ENCODE data around the gene DIP2C. TPM values are rescaled to one million over a fixed set of nuclear protein-coding genes. Genes with fewer than 3 reads are reported as not detected.

DIP2C gene
- total and polyA plus RNA-seq, 2 donors (not counting 1 experiment from before 2014, with no cell fraction given), result 1.3 to 1.9 TPM

- Mint-ChIP-seq H3K27me3 (peaks cover 6% of the 10 kb centered on the region), H3K27ac (peak overlapping the region; percentile 20), H3K4me3 (no peak overlapping the region), H3K4me1 (peaks cover 26% of the 10 kb centered on the region), H3K9me3 (ENCODE audit: insufficient read depth) (no peaks in the 10 kb centered on the region)
- CTCF ChIA-PET, result no interaction called here
- Histone ChIP-seq H2AFZ (ENCODE audit: insufficient read depth, low read depth, low read length, poor library complexity, severe bottlenecking) (no peak overlapping the region), H3K4me1 (ENCODE audit: control insufficient read depth in 2 of 2, insufficient read depth in 2 of 2, low read length in 2 of 2) (peaks cover 5 to 20% of the 10 kb centered on the region in 2 donors), H3K4me3 (ENCODE audit: control extremely low read depth in 1 of 5, extremely low read depth in 1 of 5, insufficient read depth in 1 of 5, low read depth in 2 of 5, low read length in 4 of 5) (no peak overlapping the region), H3K4me2 (replicated peaks; ENCODE audit: low read depth, low read length, poor library complexity, severe bottlenecking) (no peak overlapping the region), H3K36me3 (replicated peaks in 1 of 2; ENCODE audit: control extremely low read depth in 1 of 2, control insufficient read depth in 1 of 2, extremely low read depth in 1 of 2, insufficient read depth in 2 of 2, low read length in 1 of 2) (peaks cover 0 to 4% of the 10 kb centered on the region in 2 experiments), H3K9ac (ENCODE audit: low read length) (no peak overlapping the region), H3K79me2 (ENCODE audit: control insufficient read depth, insufficient read depth, low read length) (no peaks in the 10 kb centered on the region), H3K9me3 (ENCODE audit: control extremely low read depth in 1 of 3, control insufficient read depth in 2 of 3, insufficient read depth in 1 of 3, low read length in 2 of 3) (peaks cover 0 to 3% (median 0%) of the 10 kb centered on the region in 3 donors), H4K20me1 (ENCODE audit: control insufficient read depth, insufficient read depth, low read length, poor library complexity, severe bottlenecking) (no peaks in the 10 kb centered on the region), H3K27ac (ENCODE audit: low read length in 2 of 2) (no peak overlapping the region), H3K27me3 (replicated peaks in 1 of 4; ENCODE audit: control extremely low read depth in 1 of 4, control insufficient read depth in 3 of 4, insufficient read depth in 4 of 4, low read length in 3 of 4) (no peaks in the 10 kb centered on the region)
- POLR2A ChIA-PET, result no interaction called here
- DNase-seq, result no peak
- TF ChIP-seq CTCF (IDR thresholded peaks at IDR 0.05) (no peak), EZH2 (IDR thresholded peaks at IDR 0.05; ENCODE audit: borderline replicate concordance, insufficient read depth, low read depth, low read length, poor library complexity, severe bottlenecking) (no peak)
- ATAC-seq (ENCODE audit: low read depth), result no peak
- 97% methylated on average over 8 of the region's 9 CpGs for WGBS (ENCODE audit: insufficient coverage)
- intact Hi-C loops (cut with micrococcal nuclease), result no loop called here
Measured at GRCh38 chr10:289581-289980, 399.9 kb downstream of the DIP2C start.

GRCh38 chr10:288316-289200 lies 400.9 kb downstream of the DIP2C start:
- intact Hi-C loops (cut with micrococcal nuclease), result no loop called here
- no peak for ATAC-seq (ENCODE audit: low read depth)

More at GRCh38 chr10:288316-289200, 400.9 kb downstream of the DIP2C start:
- H3K4me2 ChIP-seq (replicated peaks; ENCODE audit: low read depth, low read length, poor library complexity, severe bottlenecking), result no peak overlapping the region
- Mint-ChIP-seq H3K9me3 (ENCODE audit: insufficient read depth) (no peaks in the 10 kb centered on the region), H3K4me3 (peak overlapping the region; percentile 7), H3K27me3 (peaks cover 4% of the 10 kb centered on the region), H3K27ac (no peak overlapping the region), H3K4me1 (peaks cover 26% of the 10 kb centered on the region)
- no peak overlapping the region for H2AFZ ChIP-seq (ENCODE audit: insufficient read depth, low read depth, low read length, poor library complexity, severe bottlenecking)
- no peaks in the 10 kb centered on the region for H3K27me3 ChIP-seq (replicated peaks in 1 of 4; ENCODE audit: control extremely low read depth in 1 of 4, control insufficient read depth in 3 of 4, insufficient read depth in 4 of 4, low read length in 3 of 4)
- WGBS (ENCODE audit: insufficient coverage), result 92% methylated on average over 14 of the region's 27 CpGs
- H3K9me3 ChIP-seq (ENCODE audit: control extremely low read depth in 1 of 3, control insufficient read depth in 2 of 3, insufficient read depth in 1 of 3, low read length in 2 of 3), result peaks cover 0 to 3% (median 0%) of the 10 kb centered on the region in 3 donors
- H3K79me2 ChIP-seq (ENCODE audit: control insufficient read depth, insufficient read depth, low read length), result no peaks in the 10 kb centered on the region
- no peak for DNase-seq
- ChIA-PET CTCF (no interaction called here), POLR2A (interaction anchor here (0.7 kb wide), 1 partner anchor 1096 kb away, joined by 3 read pairs; no protein-coding TSS in a partner anchor)
- H3K36me3 ChIP-seq (replicated peaks in 1 of 2; ENCODE audit: control extremely low read depth in 1 of 2, control insufficient read depth in 1 of 2, extremely low read depth in 1 of 2, insufficient read depth in 2 of 2, low read length in 1 of 2), result peaks cover 0 to 2% of the 10 kb centered on the region in 2 experiments
- H4K20me1 ChIP-seq (ENCODE audit: control insufficient read depth, insufficient read depth, low read length, poor library complexity, severe bottlenecking), result no peaks in the 10 kb centered on the region
- no peak overlapping the region for H3K27ac ChIP-seq (ENCODE audit: low read length in 2 of 2)
- peaks cover 2 to 21% of the 10 kb centered on the region in 2 donors for H3K4me1 ChIP-seq (ENCODE audit: control insufficient read depth in 2 of 2, insufficient read depth in 2 of 2, low read length in 2 of 2)
- TF ChIP-seq EZH2 (IDR thresholded peaks at IDR 0.05; ENCODE audit: borderline replicate concordance, insufficient read depth, low read depth, low read length, poor library complexity, severe bottlenecking), result no peak
- TF ChIP-seq CTCF (IDR thresholded peaks at IDR 0.05), result no peak
- H3K4me3 ChIP-seq (ENCODE audit: control extremely low read depth in 1 of 5, extremely low read depth in 1 of 5, insufficient read depth in 1 of 5, low read depth in 2 of 5, low read length in 4 of 5), result no peak overlapping the region
- H3K9ac ChIP-seq (ENCODE audit: low read length), result no peak overlapping the region
